ENCODE results near the gene MMP24. TPM values are rescaled to one million over a fixed set of nuclear protein-coding genes. Genes with fewer than 3 reads are reported as not detected.

Gene MMP24
- total and polyA plus RNA-seq, 2 of the 13 experiments (the other 11 are each of a cell fraction or from before 2014, with no cell fraction given), result 0.29 to 0.35 TPM

- no peak for TF ChIP-seq ZNF503 (CRISPR knock-in tag; IDR thresholded peaks at IDR 0.05)
- TF ChIP-seq GLI4 (CRISPR knock-in tag; IDR thresholded peaks at IDR 0.05; ENCODE audit: borderline replicate concordance), result no peak
- no peak for TF ChIP-seq CEBPB (IDR thresholded peaks at IDR 0.05; ENCODE audit: borderline replicate concordance, low read depth, low read length)
- no peak for TF ChIP-seq FLYWCH1 (CRISPR knock-in tag; IDR thresholded peaks at IDR 0.05)
- no peak for TF ChIP-seq ZNF580 (CRISPR knock-in tag; IDR thresholded peaks at IDR 0.05; ENCODE audit: borderline replicate concordance, low read depth)
- TF ChIP-seq ZNF576 (CRISPR knock-in tag; IDR thresholded peaks at IDR 0.05), result no peak
- no peak for TF ChIP-seq ZSCAN12 (CRISPR knock-in tag; IDR thresholded peaks at IDR 0.05)
- no peak for TF ChIP-seq ZNF225 (CRISPR knock-in tag; IDR thresholded peaks at IDR 0.05)
- no peak for TF ChIP-seq GATAD1 (CRISPR knock-in tag; IDR thresholded peaks at IDR 0.05)
- no peak for TF ChIP-seq SRF (IDR thresholded peaks at IDR 0.05; ENCODE audit: low read depth, low read length)
- TF ChIP-seq PITX1 (CRISPR knock-in tag; IDR thresholded peaks at IDR 0.05), result 0 out of 2 replicates have a peak, but pooled peaks have one; percentile 17
- TF ChIP-seq GATA4 (IDR thresholded peaks at IDR 0.05; ENCODE audit: borderline replicate concordance, low read depth), result 0 out of 2 replicates have a peak, but pooled peaks have one; percentile 18
- 0 out of 2 replicates have a peak, but pooled peaks have one; percentile 19 for TF ChIP-seq ZNF788 (CRISPR knock-in tag; IDR thresholded peaks at IDR 0.05; ENCODE audit: borderline replicate concordance)
- 0 out of 2 replicates have a peak, but pooled peaks have one; percentile 63 for TF ChIP-seq HOXA7 (CRISPR knock-in tag; IDR thresholded peaks at IDR 0.05)
- TF ChIP-seq ZNF782 (CRISPR knock-in tag; IDR thresholded peaks at IDR 0.05; ENCODE audit: borderline replicate concordance), result no peak
- 0 out of 2 replicates have a peak, but pooled peaks have one; percentile 19 for TF ChIP-seq TBX2 (CRISPR knock-in tag; IDR thresholded peaks at IDR 0.05; ENCODE audit: borderline replicate concordance)
- 0 out of 2 replicates have a peak, but pooled peaks have one; percentile 9 for TF ChIP-seq RARA (CRISPR knock-in tag; IDR thresholded peaks at IDR 0.05)
- TF ChIP-seq ZNF275 (CRISPR knock-in tag; IDR thresholded peaks at IDR 0.05; ENCODE audit: borderline replicate concordance), result no peak
- peak; percentile 35; the same call in 1 of the 2 replicates for TF ChIP-seq FOXP4 (CRISPR knock-in tag; IDR thresholded peaks at IDR 0.05)
- TF ChIP-seq JUND (CRISPR knock-in tag; IDR thresholded peaks at IDR 0.05), result no peak
- TF ChIP-seq ZNF777 (CRISPR knock-in tag; IDR thresholded peaks at IDR 0.05), result peak; percentile 21; the same call in 1 of the 2 replicates
- no peak for TF ChIP-seq FOXP1 (IDR thresholded peaks at IDR 0.05)
- TF ChIP-seq FOXP1 (CRISPR knock-in tag; IDR thresholded peaks at IDR 0.05), result peak; percentile 28; the same call in 1 of the 2 replicates
- TF ChIP-seq SOX5 (CRISPR knock-in tag; IDR thresholded peaks at IDR 0.05; ENCODE audit: borderline replicate concordance), result no peak
- TF ChIP-seq ZNF598 (CRISPR knock-in tag; IDR thresholded peaks at IDR 0.05; ENCODE audit: borderline replicate concordance), result no peak
- TF ChIP-seq SETDB1 (CRISPR knock-in tag; IDR thresholded peaks at IDR 0.05; ENCODE audit: borderline replicate concordance), result 0 out of 2 replicates have a peak, but pooled peaks have one; percentile 72
- TF ChIP-seq ZKSCAN1 (IDR thresholded peaks at IDR 0.05; ENCODE audit: low read length), result no peak
- peak; percentile 18; the same call in 1 of the 2 replicates for TF ChIP-seq ZNF772 (CRISPR knock-in tag; IDR thresholded peaks at IDR 0.05)
These were observed 67.8 kb downstream of the MMP24 start (continued) for GRCh38 chr20:35294293-35294685.

All from HepG2 (cell line).